Measurements from ENCODE around the gene ITSN1.

DNA sequence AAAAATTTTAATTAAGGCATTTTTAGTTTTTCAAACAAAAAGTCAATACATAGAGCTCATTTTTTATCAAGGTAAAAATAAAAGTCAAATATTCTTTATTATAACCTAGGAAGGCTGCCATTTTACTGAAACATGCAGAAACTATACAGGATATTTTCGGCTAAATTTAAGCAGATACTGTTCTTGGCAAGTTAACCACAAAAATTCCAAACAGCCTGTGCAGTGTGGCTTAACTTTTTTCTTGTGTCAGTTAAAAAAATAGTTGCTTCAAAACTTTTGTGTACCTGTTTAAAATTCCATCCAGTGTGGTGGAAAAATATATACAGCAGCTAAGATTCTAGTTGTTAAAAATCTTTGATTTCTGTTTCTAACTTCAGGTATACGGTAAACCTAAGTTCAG is 138.3 kb downstream of the ITSN1 start:
- TF ChIP-seq CEBPB (IDR thresholded peaks at IDR 0.05) (no peak), EP300 (IDR thresholded peaks at IDR 0.05; ENCODE audit: borderline replicate concordance) (no peak), YY1 (IDR thresholded peaks at IDR 0.05; ENCODE audit: low read depth) (no peak), TCF12 (IDR thresholded peaks at IDR 0.05; ENCODE audit: low read depth) (no peak), ZBTB7A (IDR thresholded peaks at IDR 0.05; ENCODE audit: low read depth) (no peak), FOXM1 (IDR thresholded peaks at IDR 0.05; ENCODE audit: borderline replicate concordance, low read depth) (no peak), RAD21 (IDR thresholded peaks at IDR 0.05; ENCODE audit: low read depth) (no peak)
- TF ChIP-seq, protein P1, sequence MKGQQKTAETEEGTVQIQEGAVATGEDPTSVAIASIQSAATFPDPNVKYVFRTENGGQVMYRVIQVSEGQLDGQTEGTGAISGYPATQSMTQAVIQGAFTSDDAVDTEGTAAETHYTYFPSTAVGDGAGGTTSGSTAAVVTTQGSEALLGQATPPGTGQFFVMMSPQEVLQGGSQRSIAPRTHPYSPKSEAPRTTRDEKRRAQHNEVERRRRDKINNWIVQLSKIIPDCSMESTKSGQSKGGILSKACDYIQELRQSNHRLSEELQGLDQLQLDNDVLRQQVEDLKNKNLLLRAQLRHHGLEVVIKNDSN (IDR thresholded peaks at IDR 0.05), result no peak

Measured in Ishikawa (cell line).